ENCODE measurements around the gene FTH1.

The FTH1 gene

DNA sequence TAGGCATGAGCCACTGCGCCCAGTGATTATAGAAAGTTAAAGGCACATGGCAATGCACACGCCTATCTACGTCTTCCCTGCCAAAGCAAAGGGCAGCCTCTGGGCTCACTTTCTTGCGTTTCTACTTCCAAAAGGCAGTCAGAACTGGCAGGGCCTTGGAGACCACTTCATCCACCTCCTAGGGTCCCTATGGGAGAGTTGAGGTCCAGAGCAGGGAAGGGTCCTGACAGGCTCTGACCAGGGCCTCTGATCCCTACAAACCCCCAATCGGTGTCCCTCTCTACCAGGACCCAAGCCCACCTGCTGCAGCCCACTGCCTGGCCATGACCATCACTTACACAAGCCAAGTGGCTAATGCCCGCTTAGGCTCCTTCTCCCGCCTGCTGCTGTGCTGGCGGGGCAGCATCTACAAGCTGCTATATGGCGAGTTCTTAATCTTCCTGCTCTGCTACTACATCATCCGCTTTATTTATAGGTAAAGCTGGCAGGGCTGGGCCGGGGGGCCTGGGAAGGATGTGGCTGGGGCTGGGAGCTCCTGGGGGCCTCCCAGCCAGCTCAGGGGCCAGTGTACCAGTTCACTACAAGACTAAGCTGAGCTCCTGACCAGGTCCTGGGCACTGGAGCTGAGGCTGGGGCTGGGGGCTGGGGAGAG is 15.8 kb downstream of the FTH1 start:
- Histone ChIP-seq H3K9me2 (ENCODE audit: low read depth, low read length) (no peaks in the 10 kb centered on the region), H4K20me1 (ENCODE audit: insufficient read depth, low read length) (no peaks in the 10 kb centered on the region), H2AFZ (ENCODE audit: low read length) (no peak overlapping the region), H3K4me1 (ENCODE audit: insufficient read depth, low read length, severe bottlenecking) (no peaks in the 10 kb centered on the region), H3K36me3 (ENCODE audit: insufficient read depth, low read length) (no peaks in the 10 kb centered on the region), H3K27ac (ENCODE audit: low read depth, low read length, poor library complexity, severe bottlenecking) (no peak overlapping the region), H3K27me3 (ENCODE audit: insufficient read depth, low read length) (no peaks in the 10 kb centered on the region), H3K9ac (ENCODE audit: low read length) (no peak overlapping the region), H3K9me3 (ENCODE audit: low read length) (no peaks in the 10 kb centered on the region), H3K4me3 (ENCODE audit: low read depth, low read length, poor library complexity, severe bottlenecking) (no peak overlapping the region), H3K79me2 (ENCODE audit: insufficient read depth, low read length) (no peaks in the 10 kb centered on the region), H3K4me2 (ENCODE audit: low read length) (no peak overlapping the region), H3F3A (ENCODE audit: insufficient read depth, low read length) (no peaks in the 10 kb centered on the region)
- no peak for TF ChIP-seq EZH2 (IDR thresholded peaks at IDR 0.05; ENCODE audit: borderline replicate concordance, low read length)
- TF ChIP-seq CTCF (IDR thresholded peaks at IDR 0.05; ENCODE audit: low read length): no peak

DNA sequence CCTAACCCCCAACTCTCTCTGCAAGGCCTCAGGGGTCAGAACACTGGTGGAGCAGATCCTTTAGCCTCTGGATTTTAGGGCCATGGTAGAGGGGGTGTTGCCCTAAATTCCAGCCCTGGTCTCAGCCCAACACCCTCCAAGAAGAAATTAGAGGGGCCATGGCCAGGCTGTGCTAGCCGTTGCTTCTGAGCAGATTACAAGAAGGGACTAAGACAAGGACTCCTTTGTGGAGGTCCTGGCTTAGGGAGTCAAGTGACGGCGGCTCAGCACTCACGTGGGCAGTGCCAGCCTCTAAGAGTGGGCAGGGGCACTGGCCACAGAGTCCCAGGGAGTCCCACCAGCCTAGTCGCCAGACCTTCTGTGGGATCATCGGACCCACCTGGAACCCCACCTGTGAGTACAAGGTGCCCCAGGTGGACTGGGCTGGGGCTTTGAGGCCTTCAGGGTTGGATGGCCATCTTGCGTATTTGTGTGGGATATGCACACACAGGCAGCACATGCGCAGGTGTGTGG is 17.3 kb downstream of the FTH1 start, which contains the start of gene BEST1:
BEST1 (plus strand) TSS at position 317 of the 513 bp plus-strand sequence. CDS start 1,456 bp downstream, outside the sequence.
- Histone ChIP-seq H3K27ac (ENCODE audit: low read depth, low read length, poor library complexity, severe bottlenecking) (no peak within 1 kb of the TSS), H3K9me3 (ENCODE audit: low read length) (no peaks in the 10 kb centered on the region)
- TF ChIP-seq CTCF (IDR thresholded peaks at IDR 0.05; ENCODE audit: low read length): no peak
- no peak for TF ChIP-seq EZH2 (IDR thresholded peaks at IDR 0.05; ENCODE audit: borderline replicate concordance, low read length)

GRCh38 chr11:61949169-61950034 is 18.0 kb downstream of the FTH1 start:
- H3K4me1 ChIP-seq (ENCODE audit: insufficient read depth, low read length, severe bottlenecking): no peaks in the 10 kb centered on the region
- H2AFZ ChIP-seq (ENCODE audit: low read length): no peak overlapping the region
- H3K9me3 ChIP-seq (ENCODE audit: low read length): no peaks in the 10 kb centered on the region
- no peaks in the 10 kb centered on the region for H3K9me2 ChIP-seq (ENCODE audit: low read depth, low read length)
- no peaks in the 10 kb centered on the region for H3F3A ChIP-seq (ENCODE audit: insufficient read depth, low read length)
- no peaks in the 10 kb centered on the region for H4K20me1 ChIP-seq (ENCODE audit: insufficient read depth, low read length)
- H3K4me2 ChIP-seq (ENCODE audit: low read length): no peak overlapping the region
- H3K27ac ChIP-seq (ENCODE audit: low read depth, low read length, poor library complexity, severe bottlenecking): no peak overlapping the region
- TF ChIP-seq CTCF (IDR thresholded peaks at IDR 0.05; ENCODE audit: low read length) (no peak), EZH2 (IDR thresholded peaks at IDR 0.05; ENCODE audit: borderline replicate concordance, low read length) (no peak)
- no peaks in the 10 kb centered on the region for H3K79me2 ChIP-seq (ENCODE audit: insufficient read depth, low read length)
- H3K9ac ChIP-seq (ENCODE audit: low read length): no peak overlapping the region
- H3K36me3 ChIP-seq (ENCODE audit: insufficient read depth, low read length): no peaks in the 10 kb centered on the region
- H3K4me3 ChIP-seq (ENCODE audit: low read depth, low read length, poor library complexity, severe bottlenecking): no peak overlapping the region
- H3K27me3 ChIP-seq (ENCODE audit: insufficient read depth, low read length): no peaks in the 10 kb centered on the region

More for the DNA sequence above, 17.3 kb downstream of the FTH1 start, which contains the start of gene BEST1:
- Histone ChIP-seq H4K20me1 (ENCODE audit: insufficient read depth, low read length) (no peaks in the 10 kb centered on the region), H3K4me2 (ENCODE audit: low read length) (no peak within 1 kb of the TSS), H3K9ac (ENCODE audit: low read length) (no peak within 1 kb of the TSS), H3K4me1 (ENCODE audit: insufficient read depth, low read length, severe bottlenecking) (no peaks in the 10 kb centered on the region), H3K79me2 (ENCODE audit: insufficient read depth, low read length) (no peaks in the 10 kb centered on the region), H3K4me3 (ENCODE audit: low read depth, low read length, poor library complexity, severe bottlenecking) (no peak within 1 kb of the TSS), H3K9me2 (ENCODE audit: low read depth, low read length) (no peaks in the 10 kb centered on the region), H3F3A (ENCODE audit: insufficient read depth, low read length) (no peaks in the 10 kb centered on the region), H3K36me3 (ENCODE audit: insufficient read depth, low read length) (no peaks in the 10 kb centered on the region), H2AFZ (ENCODE audit: low read length) (no peak within 1 kb of the TSS), H3K27me3 (ENCODE audit: insufficient read depth, low read length) (no peaks in the 10 kb centered on the region)
